K562 (cell line): ENCODE results near the gene TMC6.

ENCODE experiments used
- AFF1 ChIP-seq, 2 experiments: fragments of 450-650 bp; IDR thresholded peaks; 2 replicates each; pipeline ENCODE4 v1.6.1; 2018; ENCODE audit warnings: mild to moderate bottlenecking in 2 of 2, low read depth in 1 of 2; ENCODE audit not compliant: partially characterized antibody in 2 of 2
- ATF2 ChIP-seq: sonication (generic); formaldehyde crosslinking; IDR thresholded peaks from 2 replicates; pipeline ENCODE4 v1.8.1; 2022; ENCODE audit warnings: missing genetic modification reagents
- BACH1 ChIP-seq: fragments of 200-800 bp; sonication (Bioruptor generic); IDR thresholded peaks from 2 replicates; pipeline ENCODE4 v1.6.1; 2016; ENCODE audit warnings: missing genetic modification characterization, missing compliant biosample characterization
- CHAMP1 ChIP-seq: fragments of 450-650 bp; IDR thresholded peaks from 2 replicates; pipeline ENCODE4 v1.6.1; 2016; ENCODE audit warnings: mild to moderate bottlenecking
- CREB5 ChIP-seq: fragments of 250-450 bp; sonication (Bioruptor Pico); IDR thresholded peaks from 2 replicates; pipeline ENCODE4 v1.5.0; 2020; ENCODE audit warnings: mild to moderate bottlenecking
- CTCF ChIP-seq, 3 experiments: IDR thresholded peaks in 2 of 3; conservative IDR thresholded peaks in 1 of 3; 2 replicates each; pipeline ENCODE4 v1.5.1; 2011 to 2012; ENCODE audit warnings: low read length in 3 of 3, mild to moderate bottlenecking in 3 of 3, control low read depth in 2 of 3, improper control_type of control experiment in 1 of 3, inconsistent platforms in 1 of 3, low read depth in 1 of 3, mixed read lengths in 1 of 3, moderate library complexity in 1 of 3; ENCODE audit not compliant: insufficient read depth in 2 of 3
- MLX ChIP-seq, 2 experiments: fragments of 450-650 bp in 1 of 2; sonication (generic) in 1 of 2; formaldehyde crosslinking; conservative IDR thresholded peaks; 2 replicates each; pipeline versions ENCODE4 v1.4.0 to v1.8.1; 2020 to 2022; ENCODE audit warnings: mild to moderate bottlenecking in 1 of 2, missing genetic modification reagents in 1 of 2
- NKRF ChIP-seq: fragments of 450-650 bp; IDR thresholded peaks from 2 replicates; pipeline ENCODE4 v1.6.1; 2016; ENCODE audit warnings: borderline replicate concordance
- ZFP91 ChIP-seq: sonication (generic); formaldehyde crosslinking; IDR thresholded peaks from 2 replicates; pipeline ENCODE4 v1.8.0; 2022; ENCODE audit warnings: mild to moderate bottlenecking, missing genetic modification reagents
- ZFX ChIP-seq: sonication (generic); formaldehyde crosslinking; IDR thresholded peaks from 2 replicates; pipeline ENCODE4 v1.8.0; 2022; ENCODE audit warnings: mild to moderate bottlenecking, missing genetic modification reagents, moderate library complexity
- ZKSCAN1 ChIP-seq: fragments of 150-350 bp; IDR thresholded peaks from 2 replicates; pipeline ENCODE4 v1.6.1; 2016; ENCODE audit warnings: low read depth, low read length
- ZNF133 ChIP-seq: fragments of 250-450 bp; sonication (Bioruptor Pico); IDR thresholded peaks from 2 replicates; pipeline ENCODE4 v1.4.0; 2020; ENCODE audit warnings: mild to moderate bottlenecking
- ZNF707 ChIP-seq: fragments of 250-450 bp; sonication (Bioruptor Pico); conservative IDR thresholded peaks from 2 replicates; pipeline ENCODE4 v1.8.0; 2022; ENCODE audit warnings: inconsistent platforms, mild to moderate bottlenecking, moderate library complexity

GRCh38 chr17:78113804-78114785 is 14.5 kb downstream of the TMC6 start:
- TF ChIP-seq NKRF (no peak), CREB5 (no peak), ZNF133 (CRISPR knock-in tag) (no peak), ZFP91 (CRISPR knock-in tag) (no peak), ZNF707 (CRISPR knock-in tag) (no peak), CHAMP1 (no peak), ATF2 (CRISPR knock-in tag) (no peak), ZKSCAN1 (no peak), AFF1 (IDR thresholded peaks at IDR 0.05; ENCODE audit: low read depth in 1 of 2, partially characterized antibody in 2 of 2) (no peak), ZFX (CRISPR knock-in tag) (no peak), MLX (CRISPR knock-in tag; conservative IDR thresholded peaks at IDR 0.05) (no peak), BACH1 (tag) (no peak), CTCF (IDR thresholded peaks at IDR 0.05 in 2 of 3, conservative IDR thresholded peaks at IDR 0.05 in 1 of 3; ENCODE audit: insufficient read depth in 2 of 3, low read depth in 1 of 3, low read length in 3 of 3) (no peak)
